Activated CD4-positive, alpha-beta T cell treated with anti-CD3 and anti-CD28 coated beads, Interleukin-2, amount 10 ng/mL, durations not matched to agents 7 days and 5 days (primary cell): ENCODE measurements around the gene ZDHHC8. TPM values are rescaled to one million over a fixed set of nuclear protein-coding genes. Genes with fewer than 3 reads are reported as not detected.

Experiments used
- CTCF ChIA-PET: fragments of 350-600 bp; sonication (Branson Sonifier 250); formaldehyde crosslinking; loops from one replicate; lab custom pipeline; 2021; ENCODE audit warnings: antibody characterized with exemption; lab: Charles Lee
- POLR2A ChIA-PET: fragments of 350-600 bp; sonication (Branson Sonifier 250); formaldehyde crosslinking; loops from one replicate; lab custom pipeline; 2021; ENCODE audit warnings: antibody characterized with exemption; lab: Charles Lee
- DNase-seq: peaks from one replicate; pipeline ENCODE4 v3.0.0-alpha.2; 2020
- H3K27ac Mint-ChIP-seq: one replicate; pipeline ENCODE4 v1.8.0; 2021; ENCODE audit warnings: mild to moderate bottlenecking, moderate library complexity, mixed read lengths
- H3K27me3 Mint-ChIP-seq: one replicate; pipeline ENCODE4 v1.8.0; 2021; ENCODE audit warnings: mixed read lengths
- H3K36me3 Mint-ChIP-seq: one replicate; pipeline ENCODE4 v1.8.0; 2021; ENCODE audit warnings: low read depth, mixed read lengths
- H3K4me1 Mint-ChIP-seq: one replicate; pipeline ENCODE4 v1.8.0; 2021; ENCODE audit warnings: mixed read lengths
- H3K4me3 Mint-ChIP-seq: one replicate; pipeline ENCODE4 v1.8.0; 2021; ENCODE audit warnings: mild to moderate bottlenecking, moderate library complexity, mixed read lengths
- H3K9me3 Mint-ChIP-seq: one replicate; pipeline ENCODE4 v1.8.0; 2021; ENCODE audit warnings: mixed read lengths
- microRNA-seq: library from miRNA; unstranded; fragments of <30 nt; microRNA quantifications from one replicate; pipeline ENCODE4 v1.2.0, GENCODE V29; 2021; ENCODE audit warnings: borderline microRNAs expressed, borderline replicate concordance
- total RNA-seq, 2 experiments: library from RNA; stranded (reverse); gene quantifications; one replicate each; pipeline ENCODE4 v1.2.3, GENCODE V29; 2021

The ZDHHC8 gene
- total RNA-seq, 2 experiments from 2014 or later = 57.9 to 58.9 TPM

DNA sequence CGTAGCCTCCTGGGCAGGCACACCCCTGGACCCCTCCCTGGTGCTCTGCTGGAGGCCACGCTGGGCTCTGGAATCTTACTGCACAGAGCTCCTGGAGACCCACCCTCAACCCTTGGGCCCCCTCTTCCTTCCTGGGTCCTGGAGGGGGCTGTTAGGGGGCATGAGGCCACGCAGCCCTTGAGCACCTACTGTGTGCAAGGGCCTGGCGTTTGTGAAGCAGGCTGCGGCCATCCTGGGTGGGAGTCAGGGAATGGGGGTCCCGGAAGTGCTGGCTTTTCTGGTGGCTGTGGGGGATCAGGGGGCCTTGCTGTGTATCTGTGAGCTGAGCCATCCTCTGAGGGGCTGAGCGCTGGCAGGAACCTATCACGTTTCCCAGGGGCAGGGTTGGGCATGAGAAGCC is 60.2 kb downstream of the ZDHHC8 start:
- Mint-ChIP-seq H3K27ac (no peak overlapping the region), H3K36me3 (no peaks in the 10 kb centered on the region), H3K4me1 (no peaks in the 10 kb centered on the region), H3K9me3 (no peaks in the 10 kb centered on the region), H3K27me3 (no peaks in the 10 kb centered on the region), H3K4me3 (no peak overlapping the region)
- DNase-seq = no peak
- ChIA-PET CTCF (no interaction called here), POLR2A (no interaction called here)

DNA sequence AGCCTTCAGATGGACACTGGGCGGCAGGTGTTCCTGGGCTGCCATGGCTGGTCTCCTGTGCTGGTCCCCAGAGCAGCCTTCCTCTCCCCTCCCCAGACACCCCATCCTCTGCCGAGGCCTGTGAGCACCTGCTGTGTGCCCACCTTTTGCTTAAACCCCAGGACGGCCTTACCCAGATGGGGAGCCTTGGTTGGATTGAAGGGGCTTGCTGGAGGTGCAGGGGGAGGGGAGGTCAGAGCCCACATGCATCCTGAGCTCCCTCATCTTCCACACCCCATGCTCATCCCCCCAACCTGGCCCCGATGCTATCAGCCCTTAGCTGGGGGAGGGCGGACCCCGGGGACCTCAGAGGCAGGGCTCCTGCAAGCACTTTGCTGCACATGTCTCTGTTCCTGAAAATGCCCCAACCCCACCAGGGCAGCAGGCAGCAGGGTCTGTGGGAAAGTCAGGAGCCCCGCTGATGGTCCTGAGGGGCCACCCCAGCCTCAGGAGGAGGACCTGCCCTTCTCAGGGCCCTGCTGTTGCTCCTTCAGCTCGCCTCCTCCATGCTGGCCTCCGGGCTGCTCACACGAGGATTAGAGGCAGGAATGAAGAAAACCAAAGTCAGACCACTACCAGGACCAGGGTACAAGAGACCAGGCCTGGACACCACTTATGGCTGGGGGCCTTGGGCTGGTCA is 60.8 kb downstream of the ZDHHC8 start:
- no peak overlapping the region for H3K4me3 Mint-ChIP-seq
- DNase-seq = no peak
- no peaks in the 10 kb centered on the region for H3K27me3 Mint-ChIP-seq
- no peaks in the 10 kb centered on the region for H3K9me3 Mint-ChIP-seq
- CTCF ChIA-PET = interaction anchor here (0.6 kb wide), 1 partner anchor 181 kb away, joined by 3 read pairs; no protein-coding TSS in a partner anchor
- no peaks in the 10 kb centered on the region for H3K36me3 Mint-ChIP-seq
- POLR2A ChIA-PET = no interaction called here
- no peaks in the 10 kb centered on the region for H3K4me1 Mint-ChIP-seq
- no peak overlapping the region for H3K27ac Mint-ChIP-seq

GRCh38 chr22:20192972-20193760 is 61.6 kb downstream of the ZDHHC8 start:
- Mint-ChIP-seq H3K4me3 (no peak overlapping the region), H3K27me3 (no peaks in the 10 kb centered on the region), H3K4me1 (no peaks in the 10 kb centered on the region), H3K9me3 (no peaks in the 10 kb centered on the region), H3K27ac (no peak overlapping the region), H3K36me3 (no peaks in the 10 kb centered on the region)
- CTCF ChIA-PET = interaction anchor here (0.6 kb wide), 1 partner anchor 182 kb away, joined by 3 read pairs; no protein-coding TSS in a partner anchor
- POLR2A ChIA-PET = no interaction called here
- no peak for DNase-seq

GRCh38 chr22:20193761-20194494 is 62.3 kb downstream of the ZDHHC8 start:
- Mint-ChIP-seq H3K27me3 (no peaks in the 10 kb centered on the region), H3K4me1 (no peaks in the 10 kb centered on the region), H3K36me3 (no peaks in the 10 kb centered on the region), H3K27ac (no peak overlapping the region), H3K9me3 (no peaks in the 10 kb centered on the region), H3K4me3 (no peak overlapping the region)
- POLR2A ChIA-PET = no interaction called here
- DNase-seq = no peak
- CTCF ChIA-PET = no interaction called here

DNA sequence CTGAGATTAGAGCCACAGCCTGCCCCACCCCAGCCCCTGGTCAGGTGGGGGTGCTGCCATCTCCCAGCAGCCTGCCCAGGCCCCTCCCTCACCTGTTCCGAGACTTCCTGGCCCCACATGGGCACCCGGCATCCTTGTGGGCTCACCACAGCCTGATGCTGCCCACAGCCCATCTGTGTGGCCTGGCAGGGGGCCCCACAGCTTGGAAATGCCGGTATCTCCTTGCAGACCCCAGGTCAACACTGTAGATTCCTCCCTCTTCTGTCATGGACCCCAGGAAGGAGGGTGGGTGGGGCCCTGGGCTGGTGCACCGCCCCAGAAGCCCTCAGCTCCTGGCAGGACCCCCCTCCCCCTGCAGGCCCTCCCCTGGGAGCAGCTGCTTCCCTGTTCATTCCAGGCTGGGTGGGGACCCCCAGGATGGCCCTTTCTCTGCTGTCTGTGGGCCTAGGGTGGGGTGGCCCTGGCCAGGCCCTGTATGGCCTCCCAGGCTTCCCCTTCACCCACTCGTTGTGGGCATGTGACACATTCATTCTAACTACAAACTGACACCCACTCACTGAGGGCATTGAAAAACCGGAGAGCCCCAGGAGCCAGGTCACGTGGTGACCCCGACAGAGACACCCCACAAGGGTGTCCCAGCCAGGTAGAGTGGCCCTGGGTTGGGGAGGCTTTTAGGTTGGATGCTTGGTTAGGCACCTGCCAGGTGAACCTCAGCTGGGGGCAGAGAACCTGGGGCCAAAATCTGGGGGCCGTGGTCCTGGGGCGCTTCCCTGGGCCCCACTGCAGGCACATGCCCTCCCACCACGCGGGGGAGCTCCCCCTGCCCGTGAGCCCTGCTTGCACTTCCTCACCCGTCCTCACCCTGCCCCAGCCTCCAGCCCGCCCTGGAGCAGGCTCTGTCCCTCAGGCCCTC is 63.3 kb downstream of the ZDHHC8 start:
- ChIA-PET CTCF (interaction anchor here (1.1 to 1.5 kb wide), 2 partner anchors 15 to 38 kb away, joined by 3 to 4 read pairs; no protein-coding TSS in a partner anchor), POLR2A (no interaction called here)
- H3K4me1 Mint-ChIP-seq = no peaks in the 10 kb centered on the region
- no peaks in the 10 kb centered on the region for H3K36me3 Mint-ChIP-seq
- H3K9me3 Mint-ChIP-seq = no peaks in the 10 kb centered on the region
- no peak overlapping the region for H3K4me3 Mint-ChIP-seq
- no peaks in the 10 kb centered on the region for H3K27me3 Mint-ChIP-seq
- no peak overlapping the region for H3K27ac Mint-ChIP-seq
- DNase-seq = no peak

DNA sequence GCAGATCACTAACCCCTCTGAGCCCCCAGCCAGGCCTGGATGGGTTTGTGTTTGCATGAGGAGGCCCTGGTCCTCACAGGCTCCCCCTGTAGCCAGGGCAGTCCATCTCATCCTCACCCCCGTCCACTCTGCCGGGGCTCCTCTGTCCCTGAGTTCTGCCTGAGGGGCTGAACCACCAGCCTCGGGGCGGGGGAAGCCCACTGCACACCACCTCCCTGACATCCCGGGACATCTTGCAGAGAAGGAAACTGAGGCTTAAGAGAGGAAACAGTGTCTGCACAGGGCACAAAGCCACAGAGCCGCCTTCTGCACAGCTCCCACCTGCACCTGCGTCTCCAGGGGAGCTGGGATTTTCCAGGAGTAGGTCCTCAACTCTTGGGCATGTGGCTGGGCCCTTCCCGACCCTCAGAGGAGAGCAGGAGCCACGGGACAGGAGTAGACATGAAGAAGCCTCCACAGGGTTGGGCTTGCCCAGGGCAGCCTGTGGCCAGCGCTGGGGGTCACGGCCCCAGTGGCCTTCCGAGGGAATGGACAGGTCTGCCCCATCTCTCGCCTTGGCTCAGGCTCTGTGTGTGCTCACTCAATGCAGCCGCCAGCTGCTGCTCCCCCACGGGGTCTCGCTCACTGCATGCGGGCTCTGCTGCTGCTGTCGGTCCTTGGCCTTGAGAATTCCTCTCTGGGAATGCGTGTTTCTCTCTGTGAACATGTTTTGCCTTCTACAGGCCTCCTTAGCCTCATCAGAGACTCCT is 64.7 kb downstream of the ZDHHC8 start:
- CTCF ChIA-PET = interaction anchor here (0.7 to 1.1 kb wide), 2 partner anchors 39 to 72 kb away, joined by 3 to 4 read pairs; no protein-coding TSS in a partner anchor
- POLR2A ChIA-PET = no interaction called here

More for the DNA sequence above, 64.7 kb downstream of the ZDHHC8 start:
- no peak for DNase-seq
- Mint-ChIP-seq H3K27ac (no peak overlapping the region), H3K4me3 (no peak overlapping the region), H3K36me3 (no peaks in the 10 kb centered on the region), H3K4me1 (no peaks in the 10 kb centered on the region), H3K27me3 (no peaks in the 10 kb centered on the region), H3K9me3 (no peaks in the 10 kb centered on the region)

Small RNAs within 50 kb of the gene (microRNA-seq; reads per million reads assigned to microRNA genes)
- not detected for gene MIR6816

Other genes with a start within 250 kb of the ZDHHC8 start
- gene COMT, start 190.0 kb upstream of the ZDHHC8 start, total RNA-seq = 10 to 100 TPM; 71.8 to 74.8 TPM
- gene TXNRD2, start 190.0 kb upstream of the ZDHHC8 start, total RNA-seq = 10 to 100 TPM; 19.3 to 21.9 TPM
- gene ARVCF, start 115.0 kb upstream of the ZDHHC8 start, total RNA-seq = 1 to 10 TPM in 1 of 2 experiments, under 1 TPM in 1; 0.89 to 1.2 TPM
- gene TANGO2, start 110.7 kb upstream of the ZDHHC8 start, total RNA-seq = 10 to 100 TPM; 36.7 to 39.7 TPM
- gene DGCR8, start 51.6 kb upstream of the ZDHHC8 start, total RNA-seq = 10 to 100 TPM; 51.2 to 54.5 TPM
- 100 to 1,000 TPM; 229 to 234 TPM for gene RANBP1, start 15.7 kb upstream of the ZDHHC8 start, total RNA-seq
- gene TRMT2A, start 14.6 kb upstream of the ZDHHC8 start, total RNA-seq = 10 to 100 TPM; 85.5 to 91.4 TPM
- under 1 TPM; 0.12 to 0.23 TPM for gene CCDC188, start 19.3 kb downstream of the ZDHHC8 start, total RNA-seq
- 1 to 10 TPM; 3.1 to 4.0 TPM for gene RTN4R, start 136.5 kb downstream of the ZDHHC8 start, total RNA-seq
- 10 to 100 TPM; 60.4 to 63.1 TPM for gene DGCR6L, start 188.3 kb downstream of the ZDHHC8 start, total RNA-seq